Measurements from ENCODE around the gene SKAP1.

SKAP1 gene

GRCh38 chr17:48159232-48159631 lies 270.8 kb downstream of the SKAP1 start:
- no peak overlapping the region for H3K27ac ChIP-seq
- no peak for TF ChIP-seq CTCF (conservative IDR thresholded peaks at IDR 0.05; ENCODE audit: low read depth)
- ChIA-PET CTCF (interaction anchor here (0.6 kb wide), 1 partner anchor 428 kb away, joined by 3 read pairs; no protein-coding TSS in a partner anchor), POLR2A (ENCODE audit: low non-redundant PET) (no interaction called here)
- no peak for DNase-seq (ENCODE audit: low spot score)

GRCh38 chr17:48155889-48156611 lies 274.0 kb downstream of the SKAP1 start:
- POLR2A ChIA-PET (ENCODE audit: low non-redundant PET), result no interaction called here
- CTCF ChIA-PET, result no interaction called here
- no peak overlapping the region for H3K27ac ChIP-seq
- DNase-seq (ENCODE audit: low spot score), result no peak
- no peak for TF ChIP-seq CTCF (conservative IDR thresholded peaks at IDR 0.05; ENCODE audit: low read depth)

GRCh38 chr17:48153691-48154358 lies 276.2 kb downstream of the SKAP1 start:
- POLR2A ChIA-PET (ENCODE audit: low non-redundant PET), result no interaction called here
- peak; percentile 42 for DNase-seq (ENCODE audit: low spot score)

GRCh38 chr17:48152289-48152688 lies 277.7 kb downstream of the SKAP1 start:
- ChIA-PET POLR2A (ENCODE audit: low non-redundant PET) (interaction anchor here (0.7 kb wide), 1 partner anchor 473 kb away, joined by 3 read pairs; no protein-coding TSS in a partner anchor), CTCF (interaction anchor here (0.7 kb wide), 1 partner anchor 11 kb away, joined by 3 read pairs; no protein-coding TSS in a partner anchor)
- DNase-seq (ENCODE audit: low spot score), result no peak
- no peak overlapping the region for H3K27ac ChIP-seq
- no peak for TF ChIP-seq CTCF (conservative IDR thresholded peaks at IDR 0.05; ENCODE audit: low read depth)

More at GRCh38 chr17:48153691-48154358, 276.2 kb downstream of the SKAP1 start:
- TF ChIP-seq CTCF (conservative IDR thresholded peaks at IDR 0.05; ENCODE audit: low read depth), result peak; percentile 32
- H3K27ac ChIP-seq, result no peak overlapping the region
- CTCF ChIA-PET, result interaction anchor here (0.5 to 1.0 kb wide), 4 partner anchors 12 to 595 kb away, joined by 3 to 4 read pairs (median 3); no protein-coding TSS in a partner anchor

GRCh38 chr17:48151220-48151619 lies 278.8 kb downstream of the SKAP1 start:
- DNase-seq (ENCODE audit: low spot score), result no peak
- no peak overlapping the region for H3K27ac ChIP-seq
- POLR2A ChIA-PET (ENCODE audit: low non-redundant PET), result no interaction called here
- no peak for TF ChIP-seq CTCF (conservative IDR thresholded peaks at IDR 0.05; ENCODE audit: low read depth)
- CTCF ChIA-PET, result interaction anchor here (0.6 kb wide), 1 partner anchor 172 kb away, joined by 4 read pairs; no protein-coding TSS in a partner anchor

GRCh38 chr17:48150597-48151001 lies 279.4 kb downstream of the SKAP1 start:
- no peak for DNase-seq (ENCODE audit: low spot score)
- ChIA-PET CTCF (no interaction called here), POLR2A (ENCODE audit: low non-redundant PET) (no interaction called here)
- H3K27ac ChIP-seq, result no peak overlapping the region
- TF ChIP-seq CTCF (conservative IDR thresholded peaks at IDR 0.05; ENCODE audit: low read depth), result no peak

Measured in RWPE1 (cell line).